Type B pancreatic cell (in vitro differentiated cells): ENCODE measurements around the gene UBR1. TPM values are rescaled to one million over a fixed set of nuclear protein-coding genes. Genes with fewer than 3 reads are reported as not detected.
"Not testable (repeated sequence)": the region's sequence is repeated elsewhere in the genome, so short reads cannot be mapped to it uniquely, and the experiment has no call there.

ENCODE experiments used
- DNase-seq: peaks from one replicate; pipeline ENCODE4 v3.0.0; 2021; ENCODE audit warnings: mixed read lengths; ENCODE audit not compliant: unreplicated experiment; ENCODE audit errors: extremely low spot score
- H3K27ac Mint-ChIP-seq: 2 replicates; pipeline ENCODE4 v1.8.0; 2021; ENCODE audit warnings: mild to moderate bottlenecking, mixed read lengths
- H3K27me3 Mint-ChIP-seq: 2 replicates; pipeline ENCODE4 v1.8.0; 2021; ENCODE audit warnings: mixed read lengths
- H3K36me3 Mint-ChIP-seq: 2 replicates; pipeline ENCODE4 v1.8.0; 2021; ENCODE audit warnings: mixed read lengths
- H3K4me1 Mint-ChIP-seq: one replicate; pipeline ENCODE4 v1.8.0; 2021; ENCODE audit warnings: mixed read lengths; ENCODE audit not compliant: unreplicated experiment
- H3K4me3 Mint-ChIP-seq: 2 replicates; pipeline ENCODE4 v1.8.0; 2021; ENCODE audit warnings: mild to moderate bottlenecking, mixed read lengths
- H3K9me3 Mint-ChIP-seq: 2 replicates; pipeline ENCODE4 v1.8.0; 2021; ENCODE audit warnings: mixed read lengths
- total RNA-seq: library from RNA; stranded (reverse); gene quantifications from 2 replicates; pipeline ENCODE4 v1.2.1, GENCODE V29; 2021; ENCODE audit warnings: low replicate concordance
- TF ChIP-seq, protein P1 (sequence below): fragments of 200-600 bp; sonication (generic); conservative IDR thresholded peaks from 2 replicates; pipeline ENCODE4 v1.5.0; 2021; ENCODE audit warnings: antibody characterized with exemption, mild to moderate bottlenecking

Gene UBR1
- total RNA-seq, 1 donor from 2014 or later = 28.3 TPM

DNA sequence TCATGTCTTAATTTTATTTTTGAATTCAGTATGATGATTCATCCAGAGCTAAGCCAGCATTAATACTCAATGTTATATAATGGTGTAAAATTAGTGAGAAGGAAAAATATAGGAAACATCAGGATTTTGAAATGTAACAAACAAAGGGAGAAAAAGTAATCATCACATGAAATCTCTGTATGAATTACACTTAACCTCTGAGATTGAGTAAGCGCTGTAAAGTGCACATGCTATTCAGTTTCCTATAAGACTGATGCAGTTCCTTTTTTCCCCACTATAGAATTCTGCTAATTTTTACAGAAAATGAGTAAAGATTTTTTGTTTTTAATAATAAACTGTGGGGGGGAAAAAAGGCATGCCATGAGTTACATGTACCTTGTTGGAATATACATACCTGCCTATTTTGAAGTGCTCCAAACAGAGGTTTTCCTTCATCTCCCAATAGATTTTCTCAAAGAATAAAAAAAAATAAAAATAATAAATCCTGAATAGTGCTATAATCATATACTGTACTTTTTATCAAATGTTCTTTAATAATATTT, 121.3 kb downstream of the UBR1 start:
- H3K27me3 Mint-ChIP-seq = no peaks in the 10 kb centered on the region
- H3K9me3 Mint-ChIP-seq = no peaks in the 10 kb centered on the region
- no peak for DNase-seq
- no peaks in the 10 kb centered on the region for H3K4me1 Mint-ChIP-seq
- no peak overlapping the region for H3K27ac Mint-ChIP-seq
- TF ChIP-seq, protein P1, sequence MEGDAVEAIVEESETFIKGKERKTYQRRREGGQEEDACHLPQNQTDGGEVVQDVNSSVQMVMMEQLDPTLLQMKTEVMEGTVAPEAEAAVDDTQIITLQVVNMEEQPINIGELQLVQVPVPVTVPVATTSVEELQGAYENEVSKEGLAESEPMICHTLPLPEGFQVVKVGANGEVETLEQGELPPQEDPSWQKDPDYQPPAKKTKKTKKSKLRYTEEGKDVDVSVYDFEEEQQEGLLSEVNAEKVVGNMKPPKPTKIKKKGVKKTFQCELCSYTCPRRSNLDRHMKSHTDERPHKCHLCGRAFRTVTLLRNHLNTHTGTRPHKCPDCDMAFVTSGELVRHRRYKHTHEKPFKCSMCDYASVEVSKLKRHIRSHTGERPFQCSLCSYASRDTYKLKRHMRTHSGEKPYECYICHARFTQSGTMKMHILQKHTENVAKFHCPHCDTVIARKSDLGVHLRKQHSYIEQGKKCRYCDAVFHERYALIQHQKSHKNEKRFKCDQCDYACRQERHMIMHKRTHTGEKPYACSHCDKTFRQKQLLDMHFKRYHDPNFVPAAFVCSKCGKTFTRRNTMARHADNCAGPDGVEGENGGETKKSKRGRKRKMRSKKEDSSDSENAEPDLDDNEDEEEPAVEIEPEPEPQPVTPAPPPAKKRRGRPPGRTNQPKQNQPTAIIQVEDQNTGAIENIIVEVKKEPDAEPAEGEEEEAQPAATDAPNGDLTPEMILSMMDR = peak; percentile 63
- H3K4me3 Mint-ChIP-seq = no peak overlapping the region
- H3K36me3 Mint-ChIP-seq = peaks cover 23% of the 10 kb centered on the region

DNA sequence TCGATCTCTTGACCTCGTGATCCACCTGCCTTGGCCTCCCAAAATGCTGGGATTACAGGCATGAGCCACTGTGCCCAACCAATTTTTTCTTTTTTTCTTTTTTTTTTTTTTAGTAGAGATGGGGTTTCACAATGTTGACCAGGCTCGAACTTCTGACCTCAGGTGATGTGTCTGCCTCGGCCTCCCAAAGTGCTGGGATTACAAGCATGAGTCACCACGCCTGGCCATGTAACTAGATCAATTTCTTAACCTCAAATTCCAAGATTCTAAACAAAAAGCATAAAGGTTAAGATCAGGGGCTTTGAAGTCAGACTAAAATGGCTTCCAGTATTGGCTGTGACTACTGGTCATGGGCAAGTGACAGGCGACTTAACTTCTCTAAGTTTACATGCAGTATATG, 126.7 kb downstream of the UBR1 start:
- H3K27ac Mint-ChIP-seq, H3K27me3 Mint-ChIP-seq, H3K4me1 Mint-ChIP-seq, DNase-seq, H3K4me3 Mint-ChIP-seq, H3K9me3 Mint-ChIP-seq: not testable (repeated sequence)
- peaks cover 31% of the 10 kb centered on the region for H3K36me3 Mint-ChIP-seq

DNA sequence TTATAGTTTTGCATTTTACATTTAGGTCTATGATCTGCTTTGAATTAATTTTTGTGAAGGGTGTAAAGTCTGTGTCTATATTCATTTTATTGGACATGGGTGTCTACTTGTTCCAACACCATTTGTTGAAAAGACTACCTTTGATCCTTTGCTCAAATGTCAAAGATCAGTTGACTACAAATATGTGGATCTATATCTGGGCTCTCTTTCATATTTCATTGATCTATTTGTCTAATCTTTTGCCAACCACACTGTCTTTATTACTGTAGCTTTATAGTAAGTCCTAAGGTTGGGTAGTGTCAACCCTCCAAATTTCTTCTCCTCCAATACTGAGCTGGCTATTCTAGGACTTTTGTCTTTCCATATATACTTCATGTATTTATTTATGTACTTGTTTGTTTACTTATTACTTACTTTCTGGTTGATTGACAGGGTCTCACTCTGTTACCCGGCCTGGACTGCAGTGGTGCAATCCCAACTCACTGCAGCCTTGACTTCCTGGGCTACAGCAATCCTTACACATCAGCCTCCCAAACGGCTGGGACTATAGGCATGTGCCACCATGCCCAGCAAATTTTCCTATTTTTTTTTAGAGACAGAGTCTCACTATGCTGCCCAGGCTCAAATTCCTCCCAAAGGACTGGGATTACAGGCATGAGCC, 131.5 kb downstream of the UBR1 start:
- Mint-ChIP-seq H3K4me1 (no peaks in the 10 kb centered on the region), H3K27ac (no peak overlapping the region), H3K27me3 (no peaks in the 10 kb centered on the region), H3K36me3 (peaks cover 60% of the 10 kb centered on the region), H3K4me3 (no peak overlapping the region), H3K9me3 (peaks cover 4% of the 10 kb centered on the region)
- TF ChIP-seq, protein P1 = no peak
- no peak for DNase-seq

DNA sequence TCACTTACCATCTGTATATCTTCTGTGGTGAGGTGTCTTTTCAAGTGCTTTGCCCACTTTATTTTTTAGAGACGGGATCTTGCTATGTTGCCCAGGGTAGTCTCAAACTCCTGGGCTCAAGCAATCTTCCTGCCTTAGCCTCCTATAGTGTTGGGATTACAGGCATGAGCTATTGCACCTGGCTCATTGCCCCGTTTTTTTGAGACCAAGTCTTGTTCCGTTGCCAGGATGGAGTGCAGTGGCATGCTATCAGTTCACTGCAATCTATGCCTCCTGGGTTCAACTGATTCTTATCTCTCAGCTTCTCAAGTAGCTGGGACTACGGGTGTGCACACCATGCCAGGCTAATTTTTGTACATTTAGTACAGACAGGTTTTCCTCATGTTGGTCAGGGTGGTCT, 132.7 kb downstream of the UBR1 start:
- TF ChIP-seq, protein P1 = no peak
- no peak overlapping the region for H3K27ac Mint-ChIP-seq
- H3K4me1 Mint-ChIP-seq = no peaks in the 10 kb centered on the region
- DNase-seq = no peak
- H3K4me3 Mint-ChIP-seq = no peak overlapping the region
- H3K9me3 Mint-ChIP-seq = peaks cover 4% of the 10 kb centered on the region
- peaks cover 69% of the 10 kb centered on the region for H3K36me3 Mint-ChIP-seq
- H3K27me3 Mint-ChIP-seq = no peaks in the 10 kb centered on the region

DNA sequence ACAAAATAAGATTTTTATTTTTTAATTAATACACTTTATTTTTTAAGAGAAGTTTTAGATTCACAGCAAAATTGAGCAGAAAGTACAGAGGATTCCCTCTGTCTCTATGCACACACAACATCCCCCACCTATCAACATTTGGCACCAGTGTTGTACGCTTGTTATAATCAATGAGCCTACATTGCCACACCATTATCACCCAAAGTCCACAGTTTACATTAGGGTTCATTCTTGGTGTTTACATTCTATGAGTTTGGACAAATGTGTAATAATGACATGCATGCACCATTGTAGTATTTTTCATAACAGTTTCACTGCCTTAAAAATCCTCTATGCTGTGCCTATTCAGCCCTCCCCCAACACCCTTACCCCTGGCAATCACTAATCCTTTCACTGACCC, 134.0 kb downstream of the UBR1 start:
- H3K27ac Mint-ChIP-seq = no peak overlapping the region
- DNase-seq = no peak
- no peak overlapping the region for H3K4me3 Mint-ChIP-seq
- peaks cover 65% of the 10 kb centered on the region for H3K36me3 Mint-ChIP-seq
- H3K4me1 Mint-ChIP-seq = no peaks in the 10 kb centered on the region
- TF ChIP-seq, protein P1 = no peak
- H3K27me3 Mint-ChIP-seq = no peaks in the 10 kb centered on the region
- H3K9me3 Mint-ChIP-seq = peaks cover 4% of the 10 kb centered on the region

DNA sequence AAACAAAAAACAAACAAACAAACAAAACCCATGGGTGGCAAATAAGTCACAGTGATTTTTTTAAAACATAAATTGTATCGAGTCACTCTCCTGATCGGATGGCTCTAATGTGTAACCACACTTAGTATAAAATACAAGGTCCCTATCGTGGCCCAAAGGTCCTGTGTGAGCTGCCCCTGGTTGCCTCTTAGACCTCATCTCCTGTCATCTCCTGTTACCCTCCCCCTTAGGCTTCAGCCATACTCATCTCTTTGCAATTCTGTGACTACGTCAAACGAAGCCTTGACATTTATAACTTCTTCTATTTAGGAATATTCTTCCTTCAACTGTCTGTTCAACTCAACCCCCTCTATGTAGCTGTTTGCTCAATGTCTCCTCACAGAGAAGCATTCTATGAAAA, 141.4 kb downstream of the UBR1 start:
- no peaks in the 10 kb centered on the region for H3K27me3 Mint-ChIP-seq
- H3K4me3 Mint-ChIP-seq = no peak overlapping the region
- no peak overlapping the region for H3K27ac Mint-ChIP-seq
- no peak for DNase-seq
- no peaks in the 10 kb centered on the region for H3K9me3 Mint-ChIP-seq
- TF ChIP-seq, protein P1 = no peak
- peaks cover 31% of the 10 kb centered on the region for H3K36me3 Mint-ChIP-seq
- H3K4me1 Mint-ChIP-seq = no peaks in the 10 kb centered on the region
